Left ventricle myocardium superior (tissue), 1 donor: ENCODE measurements around the gene USP15. TPM values are rescaled to one million over a fixed set of nuclear protein-coding genes. Genes with fewer than 3 reads are reported as not detected.
"Not testable (repeated sequence)": the region's sequence is repeated elsewhere in the genome, so short reads cannot be mapped to it uniquely, and the experiment has no call there.

Source experiments
- ATAC-seq: fragments of 200-7000 bp; cut with Tn5 transposase; one replicate; pipeline ENCODE4 v1.9.1; 2020; ENCODE audit warnings: mild to moderate bottlenecking, moderate library complexity
- DNase-seq: peaks from one replicate; pipeline ENCODE4 v3.0.0-alpha.2; 2020
- intact Hi-C: fragments of 100-400 bp; cut with micrococcal nuclease; formaldehyde crosslinking; loops from one replicate; pipeline ENCODE4 v1.11.0; 2022
- total RNA-seq: library from RNA; stranded (reverse); fragmentation: NEBNext Ultra II Directional; extraction: Animal tissue kit (Norgen Biotek cat#: 25700); gene quantifications from one replicate; pipeline ENCODE4 v1.2.1, GENCODE V29; 2021
- donor health status: DM: no; HTN: yes; CAD: no; lungs with severe emphysema.

USP15 gene
- total RNA-seq, 1 donor from 2014 or later, result 53.5 TPM

DNA sequence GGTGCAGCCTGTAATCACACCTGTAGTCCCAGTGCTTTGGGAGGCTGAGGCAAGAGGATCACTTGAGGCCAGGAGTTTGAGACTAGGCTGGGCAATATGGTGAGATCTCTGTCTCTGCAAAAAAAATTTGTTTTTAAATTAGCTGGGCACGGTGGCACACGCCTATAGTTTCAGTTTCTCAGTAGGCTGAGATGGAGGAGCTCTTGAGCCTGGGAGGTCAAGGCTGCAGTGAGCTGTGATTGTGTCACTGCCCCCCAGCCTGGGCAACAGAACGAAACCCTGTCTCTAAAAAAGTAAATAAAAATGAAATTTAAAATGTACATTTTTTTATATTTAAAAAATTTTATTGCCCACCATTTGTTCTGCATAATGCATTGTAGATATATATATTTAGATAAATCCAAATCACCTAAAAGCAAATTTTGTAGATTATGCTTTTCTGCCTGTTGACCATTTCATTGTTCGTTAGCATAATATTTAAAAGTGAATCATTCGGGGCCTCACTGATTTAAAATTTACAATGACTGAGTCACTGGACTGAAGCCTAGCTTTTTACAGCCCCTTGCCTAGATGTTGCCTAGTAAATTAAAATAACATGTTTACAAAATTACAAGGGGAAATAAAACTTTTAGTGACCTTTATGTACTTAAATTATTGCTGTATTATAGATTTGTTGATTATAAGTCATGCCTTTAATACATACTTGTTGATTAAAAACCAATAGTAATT, 87.9 kb downstream of the USP15 start:
- ATAC-seq, result no peak
- DNase-seq, result no peak
- intact Hi-C loops, result no loop called here

DNA sequence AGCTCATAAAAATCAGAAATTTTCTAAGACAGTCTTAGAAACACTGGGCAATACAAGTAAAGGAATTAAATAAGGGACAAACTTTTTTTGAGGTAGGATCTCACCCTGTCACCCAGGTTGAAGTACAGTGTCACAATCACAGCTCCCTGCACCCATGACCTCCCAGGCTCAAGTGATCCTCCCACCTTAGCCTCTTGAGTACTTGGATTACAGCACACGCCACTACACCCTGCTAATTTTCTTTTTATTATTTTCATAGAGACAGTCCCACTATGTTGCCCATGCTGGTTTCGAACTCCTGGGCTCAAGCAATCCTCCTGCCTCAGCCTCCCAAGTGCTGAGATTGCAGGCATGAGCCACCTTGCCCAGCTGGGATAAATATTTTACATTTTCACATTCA, 90.3 kb downstream of the USP15 start:
- ATAC-seq, result no peak
- no peak for DNase-seq
- intact Hi-C loops, result no loop called here

DNA sequence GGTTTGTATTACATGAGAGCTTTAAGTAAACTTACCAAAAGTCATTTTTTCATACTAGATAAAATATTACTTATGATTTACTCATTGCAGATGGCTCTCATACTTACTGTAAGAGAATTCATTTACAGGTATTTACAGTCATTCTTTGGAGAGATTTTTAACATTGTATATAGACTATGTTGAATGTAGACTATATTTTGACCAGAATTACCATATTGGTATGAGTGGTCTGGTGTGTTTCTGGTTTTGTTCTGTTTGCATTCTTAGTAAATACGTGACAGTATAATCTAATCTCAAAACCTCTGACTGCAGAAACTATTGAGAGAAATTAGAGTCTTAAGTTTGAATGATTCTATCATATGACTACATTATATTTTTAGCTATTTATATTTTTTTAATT, 91.1 kb downstream of the USP15 start:
- ATAC-seq (no peak), DNase-seq (no peak)
- intact Hi-C loops, result no loop called here

DNA sequence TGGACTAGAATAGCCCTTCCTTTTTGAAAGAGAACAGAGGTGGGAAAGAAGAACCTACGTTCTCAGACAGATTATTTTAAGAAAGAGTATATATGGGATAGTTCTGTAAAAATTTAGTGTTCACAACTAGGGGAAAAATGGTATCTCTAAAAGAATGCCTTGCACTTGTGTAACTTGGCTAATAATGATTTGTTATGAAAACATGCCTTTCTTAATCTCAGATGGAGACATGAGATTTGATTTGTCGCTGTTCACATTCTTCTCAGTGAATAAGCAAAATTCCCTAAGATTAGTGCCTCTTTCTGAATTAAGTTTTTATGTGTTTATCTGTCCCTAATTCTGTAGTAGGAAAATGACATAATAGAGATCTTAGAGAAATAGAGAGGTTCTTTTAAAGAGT, 100.8 kb downstream of the USP15 start:
- intact Hi-C loops, result no loop called here
- no peak for ATAC-seq
- no peak for DNase-seq

DNA sequence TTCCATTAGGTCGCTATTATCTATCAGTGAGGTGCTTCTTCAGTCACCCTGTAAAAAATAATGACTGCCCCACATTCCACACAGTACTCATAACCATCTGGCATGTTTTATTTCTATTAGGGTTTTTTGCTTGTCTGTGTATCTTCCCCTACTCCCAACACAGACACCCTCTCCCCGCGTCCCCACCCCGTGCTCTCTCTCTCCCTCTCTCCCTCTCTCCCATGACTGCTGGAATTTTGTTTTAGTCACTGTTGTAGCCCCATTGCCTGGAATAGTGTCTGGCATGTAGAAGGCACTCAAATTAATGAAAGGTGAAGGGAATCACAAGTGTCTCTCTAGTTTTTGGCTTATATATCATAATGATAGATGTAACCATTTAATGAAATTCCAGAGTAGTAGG, 103.3 kb downstream of the USP15 start:
- DNase-seq, result no peak
- peak; percentile 11 for ATAC-seq
- intact Hi-C loops, result no loop called here

DNA sequence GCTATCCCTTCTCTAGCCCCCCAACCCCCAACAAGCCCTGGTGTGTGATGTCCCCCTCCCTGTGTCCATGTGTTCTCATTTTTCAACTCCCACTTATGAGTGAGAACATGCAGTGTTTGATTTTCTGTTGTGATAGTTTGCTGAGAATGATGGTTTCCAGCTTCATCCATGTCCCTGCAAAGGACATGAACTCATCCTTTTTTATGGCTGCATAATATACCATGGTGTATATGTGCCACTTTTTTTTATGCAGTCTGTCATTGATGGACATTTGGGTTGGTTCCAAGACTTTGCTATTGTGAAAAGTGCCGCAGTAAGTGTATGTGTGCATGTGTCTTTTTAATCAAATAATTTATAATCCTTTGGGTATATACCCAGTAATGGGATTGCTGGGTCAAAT, 104.5 kb downstream of the USP15 start:
- ATAC-seq, intact Hi-C loops, DNase-seq: not testable (repeated sequence)

DNA sequence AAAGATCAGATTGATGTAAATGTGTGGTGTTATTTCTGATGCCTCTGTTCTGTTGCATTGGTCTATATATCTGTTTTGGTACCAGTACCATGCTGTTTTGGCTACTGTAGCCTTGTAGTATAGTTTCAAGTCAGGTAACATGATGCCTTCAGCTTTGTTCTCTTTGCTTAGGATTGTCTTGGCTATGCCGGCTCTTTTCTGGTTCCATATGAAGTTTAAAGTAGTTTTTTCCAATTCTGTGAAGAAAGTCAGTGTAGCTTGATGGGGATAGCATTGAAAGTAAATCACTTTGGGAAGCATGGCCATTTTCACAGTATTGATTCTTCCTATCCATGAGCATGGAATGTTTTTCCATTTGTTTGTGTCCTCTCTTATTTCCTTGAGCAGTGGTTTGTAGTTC, 105.6 kb downstream of the USP15 start:
- ATAC-seq, intact Hi-C loops: not testable (repeated sequence)

DNA sequence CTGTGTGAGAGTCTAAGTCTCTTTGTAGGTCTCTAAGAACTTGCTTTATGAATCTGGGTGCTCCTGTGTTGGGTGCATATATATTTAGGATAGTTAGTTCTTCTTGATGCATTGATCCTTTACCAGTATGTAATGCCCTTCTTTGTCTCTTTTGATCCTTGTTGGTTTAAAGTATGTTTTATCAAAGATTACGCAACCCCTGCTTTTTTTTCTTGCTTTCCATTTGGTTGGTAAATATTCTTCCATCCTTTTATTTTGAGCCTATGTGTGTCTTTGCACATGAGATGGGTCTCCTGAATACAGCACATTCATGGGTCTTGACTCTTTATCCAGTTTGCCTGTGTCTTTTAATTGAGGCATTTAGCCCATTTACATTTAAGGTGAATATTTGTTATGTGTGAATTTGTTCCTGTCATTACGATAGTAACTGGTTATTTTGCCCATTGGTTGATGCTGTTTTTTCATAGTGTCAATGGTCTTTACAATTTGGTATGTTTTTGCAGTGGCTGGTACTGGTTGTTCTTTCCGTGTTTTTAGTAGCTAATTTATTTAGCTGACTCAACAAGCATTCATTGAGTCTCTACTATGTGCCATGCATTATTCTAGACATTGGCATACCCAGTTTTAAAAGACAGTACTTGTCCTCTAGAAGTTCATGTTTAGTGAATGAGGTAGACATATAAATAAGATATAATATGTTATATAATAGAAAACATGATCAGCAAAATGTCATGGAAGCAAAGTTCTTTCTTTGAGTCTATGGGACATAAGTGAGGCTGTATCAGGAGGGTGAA, 108.4 kb downstream of the USP15 start:
- intact Hi-C loops, ATAC-seq: not testable (repeated sequence)

More for the DNA sequence above, 105.6 kb downstream of the USP15 start:
- not testable (repeated sequence) for DNase-seq

DNA sequence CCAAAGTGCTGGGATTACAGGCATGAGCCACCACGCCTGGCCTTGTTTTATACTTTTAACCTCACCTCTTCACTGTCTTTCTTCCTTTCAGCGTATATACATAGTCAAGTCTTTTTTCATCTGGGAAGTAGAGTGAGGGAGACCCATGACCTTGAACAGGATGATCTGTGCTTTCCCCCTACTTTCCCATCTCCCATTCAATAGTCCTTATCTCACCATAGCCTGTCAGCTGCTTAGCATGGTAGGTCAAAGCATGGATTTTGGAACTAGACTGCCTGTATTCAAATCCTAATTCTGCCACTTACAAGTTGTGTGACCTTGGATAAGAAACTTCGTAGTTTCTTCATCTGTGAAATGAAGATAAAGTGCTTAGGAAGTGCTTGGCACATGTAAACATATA, 110.0 kb downstream of the USP15 start:
- intact Hi-C loops, result no loop called here
- DNase-seq, result no peak
- peak; percentile 32 for ATAC-seq

More for the DNA sequence above, 108.4 kb downstream of the USP15 start:
- not testable (repeated sequence) for DNase-seq

DNA sequence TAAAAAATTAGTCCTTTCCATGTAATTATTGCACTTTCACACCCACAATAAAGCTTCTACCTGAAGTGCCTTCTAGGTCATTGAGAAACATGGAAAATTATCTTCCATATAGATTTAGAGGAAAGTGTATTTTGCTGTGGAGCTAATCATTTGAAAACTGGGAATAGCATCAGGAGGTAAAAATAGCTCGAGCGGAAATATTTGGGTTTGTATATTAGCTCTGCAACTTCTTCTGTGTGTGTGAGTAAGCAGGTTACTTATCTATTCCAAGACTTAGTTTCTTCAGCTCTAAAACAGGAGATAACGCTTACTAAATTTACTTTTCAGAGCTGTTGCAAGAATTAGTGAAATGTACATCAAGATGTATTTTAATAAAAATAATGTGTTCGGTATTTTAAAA, 111.5 kb downstream of the USP15 start:
- ATAC-seq (peak; percentile 48), DNase-seq (no peak)
- intact Hi-C loops, result no loop called here

DNA sequence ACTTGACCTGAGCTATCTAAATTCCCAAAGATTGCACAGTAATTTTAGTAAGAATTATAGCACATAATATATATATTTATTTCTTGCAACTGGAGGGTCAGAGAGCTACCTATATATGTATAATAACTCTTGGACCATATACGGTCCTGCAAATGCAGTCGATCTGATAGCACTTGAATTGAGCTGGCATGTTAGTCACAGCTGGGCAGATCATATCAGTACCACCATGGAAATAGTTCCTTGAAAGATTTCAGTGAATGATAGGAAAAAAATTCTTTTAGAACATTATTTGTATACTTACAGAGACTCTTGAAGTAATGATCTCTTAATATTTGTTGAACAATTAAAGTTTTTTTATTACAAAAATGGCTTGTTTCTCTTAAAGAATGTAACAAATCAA, 111.9 kb downstream of the USP15 start:
- ATAC-seq (peak; percentile 31), DNase-seq (no peak)
- intact Hi-C loops, result no loop called here

DNA sequence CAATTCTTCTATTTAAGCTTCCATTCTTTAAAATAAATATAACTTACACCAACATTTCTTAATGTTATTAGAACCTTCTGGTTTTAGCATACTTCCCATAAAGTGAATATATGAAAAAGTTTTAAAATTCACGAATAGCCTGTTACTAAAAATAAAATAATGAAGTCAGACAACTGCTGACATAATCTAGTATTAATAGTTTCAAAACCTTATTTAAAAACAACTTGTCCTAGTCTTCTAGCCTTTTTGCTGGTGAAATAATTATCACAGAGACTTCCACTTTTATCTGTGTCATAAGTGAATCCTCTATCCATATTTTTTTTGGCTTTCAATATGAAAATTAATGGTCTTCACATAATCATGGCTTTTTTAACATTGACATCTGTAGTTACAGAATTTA, 112.6 kb downstream of the USP15 start:
- ATAC-seq, result peak; percentile 41
- DNase-seq, result no peak
- intact Hi-C loops, result no loop called here

DNA sequence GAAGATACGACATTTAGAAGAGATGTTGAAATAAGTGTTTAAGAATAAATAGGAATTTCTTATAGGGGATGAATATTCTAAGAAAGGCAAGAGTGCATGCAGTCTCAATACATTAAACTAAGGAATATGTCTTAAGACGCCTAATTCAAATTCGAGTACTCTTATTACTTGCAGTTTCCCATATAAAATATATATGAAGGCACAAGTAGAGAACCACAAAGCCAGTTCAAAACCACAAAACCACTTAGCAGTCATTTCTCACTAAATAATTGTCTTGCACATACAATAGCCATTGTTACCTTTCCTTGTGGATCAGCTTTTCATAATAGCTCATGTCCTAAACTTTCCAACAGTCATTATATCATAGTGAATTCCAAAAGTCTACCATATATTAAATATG, 115.4 kb downstream of the USP15 start:
- DNase-seq (no peak), ATAC-seq (no peak)
- intact Hi-C loops, result no loop called here

DNA sequence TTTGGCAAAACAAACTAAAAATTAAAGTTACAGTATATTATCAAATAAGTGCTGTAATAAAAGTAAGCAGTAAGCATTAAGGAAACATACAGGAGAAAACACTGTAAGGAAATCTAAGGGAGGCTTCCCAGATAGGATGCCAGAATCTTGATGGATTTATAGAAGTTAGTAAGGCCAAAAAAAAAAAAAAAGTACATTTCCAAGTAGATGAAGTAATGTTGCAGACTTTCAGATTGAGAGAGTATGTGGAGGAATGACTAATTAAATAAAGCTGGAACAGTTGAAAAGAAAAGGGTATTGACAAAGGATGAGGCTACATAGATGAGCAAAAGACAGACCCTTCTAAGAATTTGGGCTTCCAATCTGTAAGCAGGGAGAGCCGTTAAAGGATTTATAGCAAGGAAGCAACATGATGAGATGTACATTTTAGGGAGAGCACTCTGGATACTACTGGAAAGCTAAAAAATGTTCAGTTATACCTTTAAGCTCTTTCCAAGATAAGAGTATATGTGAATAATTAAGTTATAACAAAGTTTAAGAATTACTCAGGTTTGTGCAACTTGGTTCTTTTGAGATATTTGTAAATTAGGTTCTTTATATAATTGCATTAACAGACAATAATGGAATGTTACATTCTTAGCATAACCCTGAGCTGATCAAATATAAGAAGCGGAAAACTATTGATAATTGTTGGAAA, 119.0 kb downstream of the USP15 start:
- ATAC-seq (no peak), DNase-seq (no peak)
- intact Hi-C loops, result no loop called here

DNA sequence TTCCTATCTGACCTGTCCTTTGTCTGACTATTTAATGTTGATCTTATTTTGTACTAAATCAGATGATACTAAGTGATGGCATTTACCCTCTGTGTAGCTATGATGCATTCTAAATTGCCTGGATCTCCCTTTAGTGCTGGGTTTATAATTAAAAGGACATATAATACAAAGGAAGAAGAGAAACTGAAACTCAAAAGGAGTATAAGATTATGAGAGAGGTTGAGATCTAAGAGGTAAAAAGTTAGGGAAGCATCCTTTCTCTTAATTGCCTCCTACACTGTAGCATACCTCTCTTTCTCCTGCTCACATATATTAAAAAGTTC, 119.5 kb downstream of the USP15 start:
- DNase-seq, result no peak
- no peak for ATAC-seq
- intact Hi-C loops, result no loop called here

DNA sequence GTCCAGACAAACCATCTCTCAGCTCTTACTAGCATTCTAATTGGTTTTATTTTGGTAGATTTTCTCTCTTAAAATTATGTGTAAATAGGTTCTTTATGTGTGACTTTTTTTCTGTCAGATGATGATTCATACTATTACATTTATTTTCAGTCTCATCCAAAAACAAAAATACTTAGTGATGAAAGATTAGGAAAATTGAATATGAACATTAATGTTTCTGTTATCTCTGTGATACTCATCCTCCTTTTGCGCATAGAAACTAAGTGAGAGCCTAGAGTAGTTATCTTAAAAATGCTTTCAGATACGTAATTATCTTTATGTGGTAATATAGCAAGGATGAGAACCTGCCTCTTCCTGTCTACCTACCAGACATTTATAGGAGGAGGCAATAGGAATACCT, 122.3 kb downstream of the USP15 start:
- DNase-seq, result no peak
- intact Hi-C loops, result no loop called here
- no peak for ATAC-seq

DNA sequence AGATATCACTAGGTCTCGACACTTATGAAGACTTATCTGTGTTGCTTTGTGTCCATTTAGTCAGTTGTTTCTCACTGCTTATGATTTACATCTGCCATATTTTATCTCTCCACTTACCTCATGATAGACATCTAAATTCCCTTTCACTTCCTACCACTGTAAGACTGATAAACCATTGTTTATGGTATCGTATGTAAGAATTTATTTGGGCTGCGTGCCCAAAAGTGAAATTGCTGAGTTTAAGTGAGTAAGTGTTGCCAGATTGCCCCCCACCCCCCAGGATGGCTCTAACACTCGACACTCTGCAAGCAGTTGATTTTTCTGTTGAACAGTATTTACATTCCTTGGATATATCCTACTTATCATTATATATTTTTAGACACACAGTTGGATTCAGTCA, 136.5 kb downstream of the USP15 start:
- DNase-seq (no peak), ATAC-seq (no peak)
- intact Hi-C loops, result no loop called here

DNA sequence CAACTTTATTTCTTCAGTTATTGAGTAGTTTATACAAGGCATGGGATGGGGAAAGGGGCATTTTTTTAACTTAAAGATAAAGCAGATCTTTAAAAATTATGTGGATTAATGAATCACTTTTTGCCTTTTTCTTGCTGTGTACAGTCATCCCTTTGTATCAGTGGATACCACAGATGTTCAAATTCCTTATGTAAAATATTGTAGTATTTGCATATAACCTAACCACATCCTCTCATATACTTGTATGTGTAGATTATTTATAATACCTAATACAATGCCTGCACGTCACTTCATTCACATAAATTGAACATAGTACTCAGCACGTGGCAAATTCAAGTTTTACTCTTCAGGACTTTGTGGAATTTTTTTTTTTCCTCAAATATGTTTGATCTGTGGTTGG, 139.9 kb downstream of the USP15 start:
- ATAC-seq, result no peak
- intact Hi-C loops, result no loop called here
- DNase-seq, result no peak

DNA sequence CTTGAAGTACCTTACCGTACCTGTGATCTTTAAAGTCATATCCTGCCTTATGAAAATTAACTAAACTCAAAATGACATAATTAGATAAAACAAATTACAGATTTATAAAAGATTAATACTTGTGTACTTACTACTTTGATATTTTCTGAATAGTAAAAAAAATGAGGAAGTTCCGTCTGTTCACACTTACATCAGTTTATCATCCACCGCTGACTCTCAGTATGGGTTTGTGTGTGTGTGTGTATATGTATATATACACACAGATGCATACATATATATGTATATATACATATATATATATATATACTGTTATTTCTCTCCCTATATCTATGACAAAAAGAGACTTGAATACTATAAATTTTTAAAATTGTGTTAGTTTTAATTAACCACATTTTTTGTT, 141.4 kb downstream of the USP15 start:
- intact Hi-C loops, result no loop called here
- no peak for ATAC-seq
- no peak for DNase-seq

DNA sequence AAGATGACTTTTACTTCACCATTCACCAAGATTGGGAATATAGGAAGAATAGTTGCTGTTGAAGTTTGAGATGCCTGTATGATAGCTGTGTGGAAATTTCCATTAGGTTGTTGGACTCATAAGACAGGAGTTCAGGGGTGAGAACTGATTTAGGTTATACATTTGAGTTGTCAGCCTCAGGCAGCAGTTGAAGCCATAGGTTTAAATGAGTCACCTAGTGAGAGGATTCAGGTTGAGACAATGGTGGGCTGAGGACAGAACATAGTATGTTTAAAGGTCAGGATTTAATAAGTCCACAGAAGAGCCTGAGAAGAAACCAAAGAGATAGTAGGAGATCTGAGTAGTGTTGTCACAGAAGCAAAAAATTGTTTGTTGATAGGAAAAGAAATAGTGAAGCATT, 142.8 kb downstream of the USP15 start:
- intact Hi-C loops, result no loop called here
- DNase-seq, result no peak
- no peak for ATAC-seq
